HG02798 (cell line): Measurements from ENCODE around the gene LCMT2.

Experiments used
- ATAC-seq: cut with Tn5 transposase; IDR thresholded peaks from one replicate; pipeline ENCODE4 v1.9.1; 2021; ENCODE audit warnings: mild to moderate bottlenecking; ENCODE audit not compliant: unreplicated experiment, poor library complexity

LCMT2 gene

DNA sequence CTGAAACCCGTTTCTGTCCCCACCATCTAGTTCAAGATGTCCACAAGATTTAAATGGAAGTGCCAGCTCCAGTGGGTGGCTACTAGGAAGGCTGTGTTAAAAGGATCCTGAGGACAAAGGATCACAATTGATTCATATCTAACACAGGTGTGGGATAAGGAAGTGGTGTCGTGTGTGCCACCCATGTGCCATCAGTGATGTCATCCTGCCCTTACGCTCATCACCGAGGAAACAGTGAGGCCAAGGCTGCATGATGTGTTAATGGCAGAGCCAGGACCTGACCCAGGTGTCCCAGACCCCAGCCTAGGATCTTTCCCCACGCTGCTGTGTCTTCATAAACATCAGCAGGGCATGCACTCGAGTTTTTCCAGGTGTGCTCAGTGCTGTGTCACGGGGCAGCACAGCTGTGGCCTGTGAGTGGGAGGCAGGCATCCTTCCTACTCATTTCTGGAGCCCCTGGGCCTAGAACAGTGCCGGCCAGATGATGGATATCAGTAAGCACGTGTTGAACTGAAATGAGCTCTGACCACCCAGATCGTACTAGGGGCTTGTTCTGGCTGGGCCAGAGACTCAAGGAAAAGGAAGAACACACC, 53.0 kb downstream of the LCMT2 start:
- no peak for ATAC-seq

- ATAC-seq, result no peak
These were observed 53.7 kb downstream of the LCMT2 start for GRCh38 chr15:43276563-43277200.

- no peak for ATAC-seq
These were observed 54.4 kb downstream of the LCMT2 start for GRCh38 chr15:43275740-43276562.

GRCh38 chr15:43274136-43274535, 56.2 kb downstream of the LCMT2 start:
- no peak for ATAC-seq
